HepG2 (cell line): ENCODE results near the gene ZNF223. TPM values are rescaled to one million over a fixed set of nuclear protein-coding genes. Genes with fewer than 3 reads are reported as not detected.

Source experiments
- E2F1 ChIP-seq: sonication (generic); formaldehyde crosslinking; IDR thresholded peaks from 2 replicates; pipeline ENCODE4 v1.5.0; 2020; ENCODE audit warnings: missing genetic modification reagents
- EP300 ChIP-seq, 3 experiments: sonication (generic) in 1 of 3; formaldehyde crosslinking in 1 of 3; IDR thresholded peaks; 2 replicates each; pipeline versions ENCODE4 v1.5.1 to v1.6.1; 2011 to 2020; ENCODE audit warnings: low read depth in 2 of 3, low read length in 2 of 3, borderline replicate concordance in 1 of 3, improper control_type of control experiment in 1 of 3, mild to moderate bottlenecking in 1 of 3, missing genetic modification reagents in 1 of 3, moderate library complexity in 1 of 3
- EZH2 ChIP-seq: conservative IDR thresholded peaks from 2 replicates; pipeline ENCODE4 v1.6.1; 2012; ENCODE audit warnings: mild to moderate bottlenecking, low read depth, low read length, moderate library complexity
- GTF2F1 ChIP-seq: fragments of 150-350 bp; IDR thresholded peaks from 2 replicates; pipeline ENCODE4 v1.6.1; 2014; ENCODE audit warnings: low read length
- HMG20B ChIP-seq: conservative IDR thresholded peaks from 2 replicates; pipeline ENCODE4 v1.6.1; 2016; ENCODE audit warnings: missing genetic modification reagents, missing compliant biosample characterization
- KDM4B ChIP-seq: sonication (generic); formaldehyde crosslinking; IDR thresholded peaks from 2 replicates; pipeline ENCODE4 v1.4.0; 2020; ENCODE audit warnings: missing genetic modification reagents
- KLF6 ChIP-seq: IDR thresholded peaks from 2 replicates; pipeline ENCODE4 v1.8.0; 2016; ENCODE audit warnings: missing biosample characterization, missing genetic modification reagents
- MED8 ChIP-seq: sonication (generic); formaldehyde crosslinking; IDR thresholded peaks from 2 replicates; pipeline ENCODE4 v1.8.1; 2023; ENCODE audit warnings: mild to moderate bottlenecking, missing genetic modification reagents; ENCODE audit not compliant: insufficient replicate concordance
- MLX ChIP-seq: IDR thresholded peaks from 2 replicates; pipeline ENCODE4 v1.6.1; 2016
- RAD21 ChIP-seq: fragments of 450-650 bp; formaldehyde crosslinking; IDR thresholded peaks from 2 replicates; pipeline ENCODE4 v1.5.0; 2020; ENCODE audit warnings: mild to moderate bottlenecking
- RNF2 ChIP-seq: fragments of 450-650 bp; conservative IDR thresholded peaks from 2 replicates; pipeline ENCODE4 v1.6.1; 2016; ENCODE audit warnings: low read depth
- SETDB1 ChIP-seq: sonication (generic); formaldehyde crosslinking; IDR thresholded peaks from 2 replicates; pipeline ENCODE4 v1.5.1; 2020; ENCODE audit warnings: missing genetic modification reagents, mild to moderate bottlenecking, borderline replicate concordance
- SNRNP70 ChIP-seq: fragments of 200-400 bp; formaldehyde crosslinking; IDR thresholded peaks from 2 replicates; pipeline ENCODE4 v1.6.1; 2017; ENCODE audit warnings: mild to moderate bottlenecking, low read depth, low read length, moderate library complexity
- SRSF4 ChIP-seq: fragments of 200-400 bp; formaldehyde crosslinking; IDR thresholded peaks from one replicate; pipeline ENCODE4 v1.6.1; 2018; ENCODE audit warnings: mild to moderate bottlenecking, low read depth, low read length, moderate library complexity; ENCODE audit not compliant: poor library complexity, severe bottlenecking
- ZBTB25 ChIP-seq: IDR thresholded peaks from 2 replicates; pipeline ENCODE4 v1.6.1; 2018; ENCODE audit warnings: missing genetic modification reagents
- ZNF234 ChIP-seq: sonication (generic); formaldehyde crosslinking; conservative IDR thresholded peaks from 2 replicates; pipeline ENCODE4 v1.5.1; 2020; ENCODE audit warnings: mild to moderate bottlenecking, missing genetic modification reagents
- ZNF24 ChIP-seq: fragments of 450-650 bp; IDR thresholded peaks from 2 replicates; pipeline ENCODE4 v1.6.1; 2017; ENCODE audit warnings: antibody characterized with exemption, mild to moderate bottlenecking
- ZNF275 ChIP-seq: sonication (generic); formaldehyde crosslinking; IDR thresholded peaks from 2 replicates; pipeline ENCODE4 v1.8.0; 2022; ENCODE audit warnings: missing genetic modification reagents, mild to moderate bottlenecking, inconsistent platforms, borderline replicate concordance
- ZNF564 ChIP-seq: sonication (generic); formaldehyde crosslinking; IDR thresholded peaks from 2 replicates; pipeline ENCODE4 v1.8.1; 2023; ENCODE audit warnings: mild to moderate bottlenecking, missing genetic modification reagents
- ZNF652 ChIP-seq: IDR thresholded peaks from 2 replicates; pipeline ENCODE4 v1.6.1; 2016; ENCODE audit warnings: low read depth, borderline replicate concordance
- ZNF781 ChIP-seq: sonication (generic); formaldehyde crosslinking; IDR thresholded peaks from 2 replicates; pipeline ENCODE4 v1.5.1; 2020; ENCODE audit warnings: borderline replicate concordance, mild to moderate bottlenecking, missing genetic modification reagents; ENCODE audit errors: not compliant biosample characterization
- ZNF800 ChIP-seq: sonication (generic); formaldehyde crosslinking; IDR thresholded peaks from 2 replicates; pipeline ENCODE4 v1.4.0; 2020; ENCODE audit warnings: missing genetic modification reagents
- ZNF839 ChIP-seq: sonication (generic); formaldehyde crosslinking; IDR thresholded peaks from 2 replicates; pipeline ENCODE4 v1.4.0; 2020; ENCODE audit warnings: missing genetic modification reagents, mild to moderate bottlenecking, borderline replicate concordance
- ZSCAN12 ChIP-seq: sonication (generic); formaldehyde crosslinking; IDR thresholded peaks from 2 replicates; pipeline ENCODE4 v1.9.0; 2021; ENCODE audit warnings: mild to moderate bottlenecking, missing genetic modification reagents
- polyA plus RNA-seq, 8 experiments: library from polyadenylated mRNA; depleted of rRNA in 3 of 8; stranded (reverse) in 7 of 8; unstranded in 1 of 8; fragments of >200 nt; fragmentation: Illumina TruSeq in 4 of 8; extraction: Trizol in 4 of 8; gene quantifications; 2 replicates each; pipeline versions ENCODE4 v1.2.1 to v1.2.3, GENCODE V29; 2011 to 2016; ENCODE audit warnings: low read depth in 4 of 8, missing spikeins in 1 of 8, mixed read lengths in 1 of 8; ENCODE audit not compliant: insufficient read depth in 1 of 8
- total RNA-seq, 5 experiments: library from RNA; depleted of rRNA; stranded (reverse); fragments of >200 nt; fragmentation: Illumina TruSeq; extraction: Trizol; gene quantifications; 2 replicates each; pipeline ENCODE4 v1.2.3, GENCODE V29; 2016; ENCODE audit warnings: low read depth in 1 of 5

ZNF223 gene
- total and polyA plus RNA-seq, 2 of the 13 experiments (the other 11 are each of a cell fraction or from before 2014, with no cell fraction given): 2.0 to 4.8 TPM

GRCh38 chr19:44071824-44072542, 20.1 kb downstream of the ZNF223 start, which contains the start of gene ZNF284 (continued):
- TF ChIP-seq ZNF275 (CRISPR knock-in tag) (0 out of 2 replicates have a peak, but pooled peaks have one; percentile 44), SNRNP70 (no peak), ZNF652 (CRISPR knock-in tag) (peak; percentile 32; the same call in 1 of the 2 replicates), GTF2F1 (no peak), ZNF564 (CRISPR knock-in tag) (0 out of 2 replicates have a peak, but pooled peaks have one; percentile 29), E2F1 (CRISPR knock-in tag) (peak; percentile 62; the same call in 1 of the 2 replicates), ZBTB25 (CRISPR knock-in tag) (no peak), HMG20B (no peak), ZNF24 (no peak), MED8 (CRISPR knock-in tag) (no peak), RAD21 (CRISPR knock-in tag) (no peak), SRSF4 (no peak), ZNF234 (no peak), EZH2 (no peak), ZNF839 (CRISPR knock-in tag) (no peak), MLX (CRISPR knock-in tag) (no peak), KLF6 (no peak), SETDB1 (no peak), ZNF781 (CRISPR knock-in tag) (no peak), ZSCAN12 (CRISPR knock-in tag) (no peak), KDM4B (0 out of 2 replicates have a peak, but pooled peaks have one; percentile 34), ZNF800 (no peak), EP300 (IDR thresholded peaks at IDR 0.05; ENCODE audit: low read depth in 2 of 2, low read length in 2 of 2) (no peak), EP300 (CRISPR knock-in tag; IDR thresholded peaks at IDR 0.05; ENCODE audit: borderline replicate concordance) (no peak), RNF2 (0 out of 2 replicates have a peak, but pooled peaks have one; percentile 27)
